Ascending aorta (tissue), 2 donors: Measurements from ENCODE around the gene RPTOR. TPM values are rescaled to one million over a fixed set of nuclear protein-coding genes. Genes with fewer than 3 reads are reported as not detected.
"Not testable (repeated sequence)": the region's sequence is repeated elsewhere in the genome, so short reads cannot be mapped to it uniquely, and the experiment has no call there.

Experiments used
- DNase-seq, 2 donors: peaks; one replicate each; pipeline ENCODE4 v3.0.0-alpha.2; 2019; ENCODE audit warnings: low spot score in 2 of 2
- H3K27ac ChIP-seq, 2 donors: fragments of 200-600 bp; sonication (generic); one replicate each; pipeline ENCODE4 v1.5.1; 2016 to 2017; ENCODE audit warnings: mild to moderate bottlenecking in 1 of 2
- H3K27me3 ChIP-seq: fragments of 200-600 bp; sonication (generic); one replicate; pipeline ENCODE4 v1.5.1; 2017
- H3K36me3 ChIP-seq, 2 donors: fragments of 200-600 bp; sonication (generic); one replicate each; pipeline ENCODE4 v1.5.1; 2016
- H3K4me1 ChIP-seq, 2 donors: fragments of 200-600 bp; sonication (generic); one replicate each; pipeline ENCODE4 v1.5.1; 2016 to 2017; ENCODE audit warnings: mild to moderate bottlenecking in 1 of 2
- H3K4me3 ChIP-seq, 2 donors: fragments of 200-600 bp; sonication (generic); one replicate each; pipeline ENCODE4 v1.5.1; 2016 to 2017; ENCODE audit warnings: mild to moderate bottlenecking in 1 of 2
- H3K9me3 ChIP-seq, 2 donors: fragments of 200-600 bp; sonication (generic); one replicate each; pipeline ENCODE4 v1.5.1; 2016
- CTCF ChIP-seq, 3 experiments: fragments of 200-600 bp in 2 of 3; fragments of 450-650 bp in 1 of 3; sonication (generic) in 2 of 3; IDR thresholded peaks; one replicate each; pipeline ENCODE4 v1.5.1; 2016 to 2019; ENCODE audit warnings: antibody characterized with exemption in 3 of 3, mild to moderate bottlenecking in 1 of 3, moderate library complexity in 1 of 3
- intact Hi-C: fragments of 100-400 bp; cut with DNase I; formaldehyde crosslinking; loops from one replicate; pipeline ENCODE4 v1.15.1; 2023
- total RNA-seq: library from RNA; depleted of rRNA; stranded (reverse); fragments of >200 nt; gene quantifications from one replicate; pipeline ENCODE4 v1.1.0, GENCODE V29; 2016

Gene RPTOR
- total RNA-seq, 1 donor from 2014 or later: 36.1 TPM

DNA sequence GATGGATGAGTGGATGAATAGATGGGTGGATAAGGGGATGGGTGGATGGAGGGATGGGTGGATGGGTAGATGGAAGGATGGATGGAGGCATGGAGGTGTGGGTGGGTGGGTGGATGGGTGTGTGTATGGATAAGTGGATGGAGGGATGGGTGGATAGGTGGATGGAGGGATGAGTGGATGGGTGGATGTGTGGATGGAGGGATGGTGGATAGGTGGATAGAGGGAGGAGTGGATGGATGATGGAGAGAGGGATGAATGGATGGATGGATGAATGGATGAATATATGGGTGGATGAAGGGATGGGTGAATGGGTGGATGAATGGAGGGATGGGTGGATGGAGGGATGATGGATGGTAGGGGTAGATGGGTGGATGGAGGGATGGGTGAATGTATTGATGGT is 40.7 kb upstream of the RPTOR start:
- no peak for DNase-seq
- intact Hi-C loops: no loop called here

GRCh38 chr17:80504686-80505413 is 39.8 kb upstream of the RPTOR start:
- Histone ChIP-seq H3K27me3 (peaks cover 3% of the 10 kb centered on the region), H3K4me3 (no peak overlapping the region), H3K36me3 (no peaks in the 10 kb centered on the region), H3K9me3 (no peaks in the 10 kb centered on the region), H3K27ac (no peak overlapping the region), H3K4me1 (no peaks in the 10 kb centered on the region)
- DNase-seq: no peak
- TF ChIP-seq CTCF (IDR thresholded peaks at IDR 0.05): no peak
- intact Hi-C loops: no loop called here

More for the DNA sequence above, 40.7 kb upstream of the RPTOR start:
- no peaks in the 10 kb centered on the region for H3K9me3 ChIP-seq
- no peak overlapping the region for H3K27ac ChIP-seq
- no peak for TF ChIP-seq CTCF (IDR thresholded peaks at IDR 0.05)
- no peaks in the 10 kb centered on the region for H3K4me1 ChIP-seq
- H3K36me3 ChIP-seq: no peaks in the 10 kb centered on the region
- H3K27me3 ChIP-seq: peaks cover 3% of the 10 kb centered on the region
- no peak overlapping the region for H3K4me3 ChIP-seq

- H3K4me3 ChIP-seq, H3K27me3 ChIP-seq, H3K4me1 ChIP-seq, intact Hi-C loops, H3K36me3 ChIP-seq, DNase-seq, H3K27ac ChIP-seq, H3K9me3 ChIP-seq: not testable (repeated sequence)
Measured at GRCh38 chr17:80507177-80507576, 37.5 kb upstream of the RPTOR start.

- DNase-seq: no peak
Measured at GRCh38 chr17:80507965-80508364, 36.7 kb upstream of the RPTOR start.

DNA sequence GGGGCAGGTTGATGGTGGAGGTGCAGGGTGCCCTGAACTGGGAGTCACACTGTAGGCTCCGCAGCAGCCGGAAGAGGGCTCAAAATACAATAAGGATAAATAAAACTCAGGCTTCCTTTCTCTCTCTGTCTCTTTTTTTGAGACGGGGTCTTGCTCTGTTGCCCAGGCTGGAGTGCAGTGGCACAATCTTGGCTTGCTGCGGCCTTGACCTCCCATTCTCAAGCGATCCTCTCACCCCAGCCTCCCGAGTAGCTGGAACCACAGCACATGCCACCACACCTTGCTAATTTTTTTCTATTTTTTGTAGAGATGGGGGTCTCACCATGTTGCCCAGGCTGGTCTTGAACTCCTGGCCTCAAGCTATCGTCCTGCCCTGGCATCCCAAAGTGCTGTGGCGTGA is 35.3 kb upstream of the RPTOR start:
- Histone ChIP-seq H3K4me1 (no peaks in the 10 kb centered on the region), H3K4me3 (no peak overlapping the region), H3K9me3 (no peaks in the 10 kb centered on the region), H3K27me3 (peaks cover 3% of the 10 kb centered on the region), H3K36me3 (no peaks in the 10 kb centered on the region), H3K27ac (no peak overlapping the region)
- no peak for DNase-seq
- TF ChIP-seq CTCF (IDR thresholded peaks at IDR 0.05): no peak
- intact Hi-C loops: no loop called here

More at GRCh38 chr17:80507965-80508364, 36.7 kb upstream of the RPTOR start:
- no peaks in the 10 kb centered on the region for H3K4me1 ChIP-seq
- H3K27ac ChIP-seq: no peak overlapping the region
- no peaks in the 10 kb centered on the region for H3K9me3 ChIP-seq
- intact Hi-C loops: no loop called here
- no peaks in the 10 kb centered on the region for H3K36me3 ChIP-seq
- H3K27me3 ChIP-seq: peaks cover 3% of the 10 kb centered on the region
- H3K4me3 ChIP-seq: no peak overlapping the region
- TF ChIP-seq CTCF (IDR thresholded peaks at IDR 0.05): no peak

- Histone ChIP-seq H3K4me1 (no peaks in the 10 kb centered on the region), H3K27me3 (peaks cover 1% of the 10 kb centered on the region), H3K36me3 (no peaks in the 10 kb centered on the region), H3K27ac (no peak overlapping the region), H3K9me3 (no peaks in the 10 kb centered on the region), H3K4me3 (no peak overlapping the region)
- DNase-seq: no peak
- TF ChIP-seq CTCF (IDR thresholded peaks at IDR 0.05): no peak
- intact Hi-C loops: no loop called here
Measured at GRCh38 chr17:80510132-80510531, 34.5 kb upstream of the RPTOR start.
